ENCODE results near the gene OBP2A. TPM values are rescaled to one million over a fixed set of nuclear protein-coding genes. Genes with fewer than 3 reads are reported as not detected.

The OBP2A gene
- total RNA-seq, 1 donor: not detected

DNA sequence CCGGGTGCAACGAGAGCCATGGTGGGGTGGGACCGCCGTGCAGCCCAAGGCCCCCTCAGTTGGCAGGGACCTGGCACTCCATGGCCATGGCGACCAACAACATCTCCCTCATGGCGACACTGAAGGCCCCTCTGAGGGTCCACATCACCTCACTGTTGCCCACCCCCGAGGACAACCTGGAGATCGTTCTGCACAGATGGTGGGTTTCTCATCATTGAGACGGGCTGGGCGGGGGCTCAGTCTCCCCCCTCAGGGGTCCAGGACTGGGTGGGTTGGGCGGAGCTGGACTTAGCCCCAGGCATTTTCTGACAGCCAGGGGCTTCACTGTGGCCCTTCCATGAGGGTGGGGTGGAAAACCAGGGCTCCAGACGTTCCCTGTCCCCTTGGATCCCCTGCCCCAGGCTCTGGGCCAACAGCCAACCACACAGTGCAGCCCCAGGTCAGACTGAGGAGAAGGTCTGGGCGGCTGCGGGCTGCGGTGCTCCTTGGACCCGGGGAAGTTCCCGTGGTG, 16.4 kb downstream of the OBP2A start:
- no peak overlapping the region for H3K4me3 ChIP-seq (ENCODE audit: low read depth, low read length)
- TF ChIP-seq, protein P1, sequence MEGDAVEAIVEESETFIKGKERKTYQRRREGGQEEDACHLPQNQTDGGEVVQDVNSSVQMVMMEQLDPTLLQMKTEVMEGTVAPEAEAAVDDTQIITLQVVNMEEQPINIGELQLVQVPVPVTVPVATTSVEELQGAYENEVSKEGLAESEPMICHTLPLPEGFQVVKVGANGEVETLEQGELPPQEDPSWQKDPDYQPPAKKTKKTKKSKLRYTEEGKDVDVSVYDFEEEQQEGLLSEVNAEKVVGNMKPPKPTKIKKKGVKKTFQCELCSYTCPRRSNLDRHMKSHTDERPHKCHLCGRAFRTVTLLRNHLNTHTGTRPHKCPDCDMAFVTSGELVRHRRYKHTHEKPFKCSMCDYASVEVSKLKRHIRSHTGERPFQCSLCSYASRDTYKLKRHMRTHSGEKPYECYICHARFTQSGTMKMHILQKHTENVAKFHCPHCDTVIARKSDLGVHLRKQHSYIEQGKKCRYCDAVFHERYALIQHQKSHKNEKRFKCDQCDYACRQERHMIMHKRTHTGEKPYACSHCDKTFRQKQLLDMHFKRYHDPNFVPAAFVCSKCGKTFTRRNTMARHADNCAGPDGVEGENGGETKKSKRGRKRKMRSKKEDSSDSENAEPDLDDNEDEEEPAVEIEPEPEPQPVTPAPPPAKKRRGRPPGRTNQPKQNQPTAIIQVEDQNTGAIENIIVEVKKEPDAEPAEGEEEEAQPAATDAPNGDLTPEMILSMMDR (IDR thresholded peaks at IDR 0.05; ENCODE audit: insufficient read depth, low read depth, low read length): no peak

GRCh38 chr9:135563039-135563476, 17.1 kb downstream of the OBP2A start:
- DNase-seq (ENCODE audit: low read depth): no peak
- TF ChIP-seq, protein P1 (IDR thresholded peaks at IDR 0.05; ENCODE audit: insufficient read depth, low read depth, low read length): no peak
- H3K4me3 ChIP-seq (ENCODE audit: low read depth, low read length): no peak overlapping the region

More for the DNA sequence above, 16.4 kb downstream of the OBP2A start:
- DNase-seq (ENCODE audit: low read depth): no peak

- DNase-seq (ENCODE audit: low read depth): no peak
- TF ChIP-seq, protein P1 (IDR thresholded peaks at IDR 0.05; ENCODE audit: insufficient read depth, low read depth, low read length): no peak
- H3K4me3 ChIP-seq (ENCODE audit: low read depth, low read length): no peak overlapping the region
Measured at GRCh38 chr9:135563858-135564257, 17.9 kb downstream of the OBP2A start.

GRCh38 chr9:135565141-135565628, 19.3 kb downstream of the OBP2A start:
- TF ChIP-seq, protein P1 (IDR thresholded peaks at IDR 0.05; ENCODE audit: insufficient read depth, low read depth, low read length): no peak
- H3K4me3 ChIP-seq (ENCODE audit: low read depth, low read length): no peak overlapping the region
- DNase-seq (ENCODE audit: low read depth): no peak

DNA sequence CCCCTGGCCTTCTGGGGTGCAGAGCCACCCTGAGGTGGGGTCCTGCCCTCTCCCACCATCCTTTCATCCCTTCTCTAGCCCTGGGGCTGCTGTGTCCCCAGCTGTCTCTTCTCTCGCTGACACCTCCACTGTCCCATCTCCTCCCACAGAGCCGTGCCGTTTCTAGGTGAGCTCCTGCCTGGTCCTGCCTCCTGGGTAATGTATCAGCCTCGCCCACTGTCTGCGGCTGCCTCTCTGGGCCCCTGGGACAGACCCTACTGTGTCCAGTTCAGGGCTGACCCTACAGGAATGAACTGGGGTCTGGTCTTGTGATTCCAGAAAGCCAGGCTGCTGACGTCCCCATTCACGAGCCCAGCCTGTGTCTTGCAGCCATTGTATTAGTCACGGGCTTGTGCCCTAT, 19.7 kb downstream of the OBP2A start:
- H3K4me3 ChIP-seq (ENCODE audit: low read depth, low read length): no peak overlapping the region
- DNase-seq (ENCODE audit: low read depth): no peak
- TF ChIP-seq, protein P1 (IDR thresholded peaks at IDR 0.05; ENCODE audit: insufficient read depth, low read depth, low read length): no peak

GRCh38 chr9:135566552-135566951, 20.6 kb downstream of the OBP2A start:
- H3K4me3 ChIP-seq (ENCODE audit: low read depth, low read length): no peak overlapping the region
- DNase-seq (ENCODE audit: low read depth): no peak
- TF ChIP-seq, protein P1 (IDR thresholded peaks at IDR 0.05; ENCODE audit: insufficient read depth, low read depth, low read length): no peak

DNA sequence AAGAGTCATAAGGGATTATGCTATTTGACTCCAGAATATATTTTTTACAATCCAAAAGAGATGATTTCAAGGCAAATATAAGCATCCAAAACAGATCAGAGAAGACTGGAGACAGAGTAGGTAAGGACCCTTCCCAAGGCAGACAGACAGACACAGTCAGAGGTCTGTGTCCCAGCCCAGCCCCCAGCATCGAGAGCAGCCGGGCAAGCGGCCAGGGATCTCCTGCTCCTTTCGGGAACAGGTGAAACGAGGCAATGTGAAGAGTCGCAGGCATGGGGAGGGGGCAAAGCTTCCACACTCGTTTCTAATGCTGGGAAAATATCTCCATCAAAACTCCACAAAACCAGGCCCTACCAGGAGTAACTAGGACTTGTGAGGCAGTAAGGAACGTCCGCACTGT, 21.4 kb downstream of the OBP2A start:
- DNase-seq (ENCODE audit: low read depth): no peak
- H3K4me3 ChIP-seq (ENCODE audit: low read depth, low read length): no peak overlapping the region

More for the DNA sequence above, 21.4 kb downstream of the OBP2A start:
- TF ChIP-seq, protein P1 (IDR thresholded peaks at IDR 0.05; ENCODE audit: insufficient read depth, low read depth, low read length): no peak
